PC-3 (cell line): Measurements from ENCODE around the gene ATN1. TPM values are rescaled to one million over a fixed set of nuclear protein-coding genes. Genes with fewer than 3 reads are reported as not detected.

ENCODE experiments used
- ATAC-seq: fragments of 200-7000 bp; cut with Tn5 transposase; 2 replicates; pipeline ENCODE4 v1.9.1; 2020; ENCODE audit warnings: mild to moderate bottlenecking, moderate library complexity
- BruUV-seq: library from RNA; stranded (reverse); fragments of 400-500 nt; replicated peaks from 2 replicates; lab custom pipeline; 2021; lab: Mats Ljungman, UMichigan
- CTCF ChIA-PET: fragments of 300-600 bp; sonication (Branson Sonifier 250); formaldehyde crosslinking; loops from one replicate; lab custom pipeline; 2022; ENCODE audit warnings: antibody characterized with exemption; lab: Charles Lee
- POLR2A ChIA-PET: fragments of 300-600 bp; sonication (Branson Sonifier 250); formaldehyde crosslinking; loops from one replicate; lab custom pipeline; 2022; ENCODE audit warnings: antibody characterized with exemption; ENCODE audit not compliant: unreplicated experiment; lab: Charles Lee
- DNase-seq: peaks from one replicate; pipeline ENCODE4 v3.0.0-alpha.2; 2015
- H2AFZ ChIP-seq: fragments of 300-600 bp; sonication (generic); 2 replicates; pipeline ENCODE4 v1.6.0; 2016; ENCODE audit warnings: antibody characterized with exemption, low read length
- H3F3A ChIP-seq: fragments of 300-600 bp; sonication (generic); one replicate; pipeline ENCODE4 v1.6.0; 2017; ENCODE audit warnings: antibody characterized with exemption, low read length, control low read depth, mild to moderate bottlenecking; ENCODE audit not compliant: unreplicated experiment
- H3K27ac ChIP-seq: fragments of 300-600 bp; sonication (generic); 2 replicates; pipeline ENCODE4 v1.5.1; 2016; ENCODE audit warnings: mild to moderate bottlenecking, low read length
- H3K27me3 ChIP-seq: fragments of 300-600 bp; sonication (generic); 2 replicates; pipeline ENCODE4 v1.6.1; 2016; ENCODE audit warnings: low read length, mixed read lengths
- H3K36me3 ChIP-seq: fragments of 300-600 bp; sonication (generic); 2 replicates; pipeline ENCODE4 v1.6.1; 2016; ENCODE audit warnings: low read depth, mixed run types, low read length, mixed read lengths
- H3K4me1 ChIP-seq: fragments of 300-600 bp; sonication (generic); 2 replicates; pipeline ENCODE4 v1.5.1; 2016; ENCODE audit warnings: low read length; ENCODE audit not compliant: insufficient read depth
- H3K4me2 ChIP-seq: fragments of 300-600 bp; sonication (generic); 2 replicates; pipeline ENCODE4 v1.6.0; 2016; ENCODE audit warnings: low read length
- H3K4me3 ChIP-seq: fragments of 300-600 bp; sonication (generic); 2 replicates; pipeline ENCODE4 v1.5.1; 2016; ENCODE audit warnings: mild to moderate bottlenecking, low read length, mixed read lengths
- H3K79me2 ChIP-seq: fragments of 300-600 bp; sonication (generic); 2 replicates; pipeline ENCODE4 v1.6.1; 2017; ENCODE audit warnings: low read length, mixed read lengths
- H3K9ac ChIP-seq: fragments of 300-600 bp; sonication (generic); 2 replicates; pipeline ENCODE4 v1.6.0; 2016; ENCODE audit warnings: mild to moderate bottlenecking, low read length
- H3K9me2 ChIP-seq: fragments of 300-600 bp; sonication (generic); replicated peaks from 2 replicates; pipeline ENCODE4 v1.6.1; 2016; ENCODE audit warnings: mixed run types, low read length, mixed read lengths
- H3K9me3 ChIP-seq: fragments of 300-600 bp; sonication (generic); 2 replicates; pipeline ENCODE4 v1.6.1; 2016; ENCODE audit warnings: low read length, mixed read lengths
- H4K20me1 ChIP-seq: fragments of 300-600 bp; sonication (generic); 2 replicates; pipeline ENCODE4 v1.6.1; 2016; ENCODE audit warnings: low read length, mixed read lengths
- CTCF ChIP-seq: fragments of 300-600 bp; sonication (generic); conservative IDR thresholded peaks from 2 replicates; pipeline ENCODE4 v1.5.1; 2017; ENCODE audit warnings: antibody characterized with exemption, low read depth, mild to moderate bottlenecking, low read length
- EZH2 ChIP-seq: fragments of 300-600 bp; sonication (generic); IDR thresholded peaks from one replicate; pipeline ENCODE4 v1.6.1; 2017; ENCODE audit warnings: antibody characterized with exemption, mild to moderate bottlenecking, low read length; ENCODE audit not compliant: unreplicated experiment
- EZH2phosphoT487 ChIP-seq: fragments of 300-600 bp; sonication (generic); IDR thresholded peaks from 2 replicates; pipeline ENCODE4 v1.6.1; 2018; ENCODE audit warnings: mild to moderate bottlenecking, antibody characterized with exemption, low read length, borderline replicate concordance
- intact Hi-C: fragments of 100-400 bp; cut with micrococcal nuclease; formaldehyde crosslinking; loops from 2 replicates; pipeline ENCODE4 v1.9.0; 2023
- total RNA-seq: library from RNA; depleted of rRNA; stranded (reverse); fragments of >200 nt; gene quantifications from 2 replicates; pipeline ENCODE4 v1.2.3, GENCODE V29; 2014

Gene ATN1
- total RNA-seq, 1 experiment from 2014 or later: 11.6 TPM

DNA sequence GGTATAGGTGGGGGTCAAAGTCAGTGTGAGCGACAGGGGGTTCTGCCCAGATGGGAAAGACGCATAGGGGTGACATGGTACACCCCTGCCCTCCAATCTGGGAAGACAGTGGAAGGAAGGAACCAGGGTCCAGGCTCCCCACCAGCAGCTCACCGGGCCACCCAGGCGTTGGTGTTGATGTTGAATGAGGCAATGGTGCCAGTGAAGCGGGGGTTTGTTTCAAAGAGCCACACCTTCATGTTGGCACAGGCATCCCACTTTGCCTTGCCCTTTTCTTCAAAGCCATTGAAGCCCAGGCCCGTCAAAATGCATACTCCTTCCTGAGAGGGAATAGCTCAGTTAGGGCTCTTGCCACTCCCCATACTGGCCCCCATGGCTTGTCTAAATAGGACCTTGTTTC lies 50.4 kb downstream of the ATN1 start:
- Histone ChIP-seq H3K36me3 (peaks cover 28% of the 10 kb centered on the region), H3K9me3 (no peaks in the 10 kb centered on the region), H4K20me1 (no peaks in the 10 kb centered on the region), H2AFZ (no peak overlapping the region), H3K27ac (no peak overlapping the region), H3K27me3 (no peaks in the 10 kb centered on the region), H3F3A (no peaks in the 10 kb centered on the region), H3K9ac (no peak overlapping the region), H3K4me2 (no peak overlapping the region), H3K4me3 (no peak overlapping the region), H3K9me2 (no peaks in the 10 kb centered on the region), H3K79me2 (peaks cover under 1% of the 10 kb centered on the region; the same call in 1 of the 2 replicates), H3K4me1 (no peaks in the 10 kb centered on the region)
- no peak for ATAC-seq
- CTCF ChIA-PET: no interaction called here
- intact Hi-C loops: no loop called here
- DNase-seq: no peak
- TF ChIP-seq EZH2phosphoT487 (no peak), EZH2 (no peak), CTCF (no peak)
- no TSS peak for BruUV-seq
- POLR2A ChIA-PET: interaction anchor here (0.6 kb wide), 2 partner anchors 41 to 91 kb away, joined by 5 to 6 read pairs; no protein-coding TSS in a partner anchor

DNA sequence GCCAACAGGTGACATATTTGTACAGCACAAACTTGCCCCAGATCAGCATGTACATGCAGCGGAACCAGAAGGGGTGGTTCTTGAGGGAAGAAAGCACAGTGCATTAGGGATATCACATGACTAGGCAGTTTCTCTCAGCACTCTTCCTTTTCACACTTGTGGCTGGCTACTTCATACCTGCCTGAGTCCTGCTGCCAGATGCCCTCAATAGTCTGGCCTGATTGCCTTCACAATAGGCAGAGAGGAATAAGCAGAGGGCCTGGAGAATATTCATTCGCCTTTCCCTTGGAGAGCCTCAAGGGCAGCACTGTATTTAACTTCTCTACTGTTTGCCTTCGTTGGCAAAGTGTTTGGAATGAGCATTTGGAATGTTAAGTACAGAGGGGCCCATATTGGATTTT lies 50.9 kb downstream of the ATN1 start:
- H3K36me3 ChIP-seq: peaks cover 28% of the 10 kb centered on the region
- H3K4me2 ChIP-seq: no peak overlapping the region
- DNase-seq (no peak), ATAC-seq (no peak)
- H3F3A ChIP-seq: no peaks in the 10 kb centered on the region
- no peaks in the 10 kb centered on the region for H3K9me2 ChIP-seq
- H3K4me3 ChIP-seq: no peak overlapping the region
- H3K27ac ChIP-seq: no peak overlapping the region
- CTCF ChIA-PET: no interaction called here
- intact Hi-C loops: no loop called here
- BruUV-seq: no TSS peak
- TF ChIP-seq EZH2: no peak
- TF ChIP-seq EZH2phosphoT487: no peak
- TF ChIP-seq CTCF: no peak
- H3K9me3 ChIP-seq: no peaks in the 10 kb centered on the region
- H3K79me2 ChIP-seq: no peaks in the 10 kb centered on the region
- no peaks in the 10 kb centered on the region for H3K27me3 ChIP-seq
- POLR2A ChIA-PET: no interaction called here
- no peak overlapping the region for H3K9ac ChIP-seq
- no peaks in the 10 kb centered on the region for H4K20me1 ChIP-seq
- H2AFZ ChIP-seq: no peak overlapping the region
- H3K4me1 ChIP-seq: no peaks in the 10 kb centered on the region

GRCh38 chr12:6979021-6979420 lies 51.3 kb downstream of the ATN1 start:
- POLR2A ChIA-PET: no interaction called here

More at GRCh38 chr12:6979021-6979420, 51.3 kb downstream of the ATN1 start:
- CTCF ChIA-PET: no interaction called here
- Histone ChIP-seq H2AFZ (no peak overlapping the region), H3K9ac (no peak overlapping the region), H3K9me2 (no peaks in the 10 kb centered on the region), H3K36me3 (peaks cover 25% of the 10 kb centered on the region), H3K4me2 (no peak overlapping the region), H3K4me1 (no peaks in the 10 kb centered on the region), H3K4me3 (no peak overlapping the region), H3K79me2 (no peaks in the 10 kb centered on the region), H3K27ac (no peak overlapping the region), H3K27me3 (no peaks in the 10 kb centered on the region), H3K9me3 (no peaks in the 10 kb centered on the region), H4K20me1 (no peaks in the 10 kb centered on the region), H3F3A (no peaks in the 10 kb centered on the region)
- TF ChIP-seq CTCF (no peak), EZH2phosphoT487 (no peak), EZH2 (no peak)
- DNase-seq (no peak), ATAC-seq (no peak)
- no TSS peak for BruUV-seq
- intact Hi-C loops: no loop called here
